Caco-2 (cell line): ENCODE measurements around the gene DDX51. TPM values are rescaled to one million over a fixed set of nuclear protein-coding genes. Genes with fewer than 3 reads are reported as not detected.

ENCODE experiments used
- BruUV-seq: library from RNA; stranded (reverse); fragments of 400-500 nt; replicated peaks from 2 replicates; lab custom pipeline; 2021; lab: Mats Ljungman, UMichigan
- CTCF ChIA-PET: fragments of 300-600 bp; sonication (Branson Sonifier 250); formaldehyde crosslinking; loops from one replicate; lab custom pipeline; 2022; ENCODE audit warnings: antibody characterized with exemption; lab: Charles Lee
- POLR2A ChIA-PET: fragments of 300-600 bp; sonication (Branson Sonifier 250); formaldehyde crosslinking; loops from one replicate; lab custom pipeline; 2022; ENCODE audit warnings: antibody characterized with exemption; lab: Charles Lee
- DNase-seq, 2 experiments: peaks; one replicate each; pipeline versions ENCODE4 v3.0.0 to v3.0.0-alpha.2; 2020 to 2022
- H3K27me3 ChIP-seq: replicated peaks from 2 replicates; pipeline ENCODE4 v1.6.0; 2011; ENCODE audit warnings: low read length; ENCODE audit not compliant: control insufficient read depth, insufficient read depth
- H3K36me3 ChIP-seq: 2 replicates; pipeline ENCODE4 v1.5.1; 2011; ENCODE audit warnings: low read length; ENCODE audit not compliant: control insufficient read depth, insufficient read depth
- H3K4me1 ChIP-seq: fragments of 250-450 bp; sonication (Bioruptor Pico); 2 replicates; pipeline ENCODE4 v1.5.1; 2020; ENCODE audit warnings: mild to moderate bottlenecking
- H3K4me3 ChIP-seq: 2 replicates; pipeline ENCODE4 v1.5.1; 2011; ENCODE audit warnings: low read depth, mild to moderate bottlenecking, control low read depth, low read length
- H3K9me3 ChIP-seq: fragments of 250-450 bp; sonication (Bioruptor Pico); 2 replicates; pipeline ENCODE4 v1.5.1; 2020; ENCODE audit warnings: mild to moderate bottlenecking, moderate library complexity
- H3K27ac Mint-ChIP-seq: one replicate; pipeline ENCODE4 v1.8.0; 2022; ENCODE audit warnings: mixed read lengths; ENCODE audit not compliant: unreplicated experiment
- H3K27me3 Mint-ChIP-seq: one replicate; pipeline ENCODE4 v1.8.0; 2022; ENCODE audit warnings: mixed read lengths; ENCODE audit not compliant: insufficient read depth, unreplicated experiment
- H3K36me3 Mint-ChIP-seq: one replicate; pipeline ENCODE4 v1.8.0; 2022; ENCODE audit warnings: mild to moderate bottlenecking, mixed read lengths; ENCODE audit not compliant: insufficient read depth, unreplicated experiment
- H3K4me1 Mint-ChIP-seq: one replicate; pipeline ENCODE4 v1.8.0; 2022; ENCODE audit warnings: low read depth, mixed read lengths; ENCODE audit not compliant: unreplicated experiment
- H3K4me3 Mint-ChIP-seq: one replicate; pipeline ENCODE4 v1.8.0; 2022; ENCODE audit warnings: mild to moderate bottlenecking, moderate library complexity, mixed read lengths; ENCODE audit not compliant: unreplicated experiment
- H3K9me3 Mint-ChIP-seq: one replicate; pipeline ENCODE4 v1.8.0; 2022; ENCODE audit warnings: mixed read lengths; ENCODE audit not compliant: unreplicated experiment
- CTCF ChIP-seq, 2 experiments: fragments of 200-600 bp in 1 of 2; IDR thresholded peaks; 1 replicate in 1 of 2; 2 replicates in 1 of 2; pipeline versions ENCODE4 v1.5.1 to v1.8.0; 2011 to 2022; ENCODE audit warnings: antibody characterized with exemption in 1 of 2, control low read depth in 1 of 2, inconsistent platforms in 1 of 2, low read depth in 1 of 2, low read length in 1 of 2, mild to moderate bottlenecking in 1 of 2, moderate library complexity in 1 of 2; ENCODE audit not compliant: insufficient read depth in 1 of 2, severe bottlenecking in 1 of 2, unreplicated experiment in 1 of 2
- intact Hi-C: fragments of 100-400 bp; cut with micrococcal nuclease; formaldehyde crosslinking; loops from one replicate; pipeline ENCODE4 v1.10.0; 2022; ENCODE audit not compliant: unreplicated experiment
- total RNA-seq: library from RNA; stranded (reverse); gene quantifications from 2 replicates; pipeline ENCODE4 v1.2.3, GENCODE V29; 2022

DDX51 gene
- total RNA-seq, 1 experiment from 2014 or later, result 40.4 TPM

DNA sequence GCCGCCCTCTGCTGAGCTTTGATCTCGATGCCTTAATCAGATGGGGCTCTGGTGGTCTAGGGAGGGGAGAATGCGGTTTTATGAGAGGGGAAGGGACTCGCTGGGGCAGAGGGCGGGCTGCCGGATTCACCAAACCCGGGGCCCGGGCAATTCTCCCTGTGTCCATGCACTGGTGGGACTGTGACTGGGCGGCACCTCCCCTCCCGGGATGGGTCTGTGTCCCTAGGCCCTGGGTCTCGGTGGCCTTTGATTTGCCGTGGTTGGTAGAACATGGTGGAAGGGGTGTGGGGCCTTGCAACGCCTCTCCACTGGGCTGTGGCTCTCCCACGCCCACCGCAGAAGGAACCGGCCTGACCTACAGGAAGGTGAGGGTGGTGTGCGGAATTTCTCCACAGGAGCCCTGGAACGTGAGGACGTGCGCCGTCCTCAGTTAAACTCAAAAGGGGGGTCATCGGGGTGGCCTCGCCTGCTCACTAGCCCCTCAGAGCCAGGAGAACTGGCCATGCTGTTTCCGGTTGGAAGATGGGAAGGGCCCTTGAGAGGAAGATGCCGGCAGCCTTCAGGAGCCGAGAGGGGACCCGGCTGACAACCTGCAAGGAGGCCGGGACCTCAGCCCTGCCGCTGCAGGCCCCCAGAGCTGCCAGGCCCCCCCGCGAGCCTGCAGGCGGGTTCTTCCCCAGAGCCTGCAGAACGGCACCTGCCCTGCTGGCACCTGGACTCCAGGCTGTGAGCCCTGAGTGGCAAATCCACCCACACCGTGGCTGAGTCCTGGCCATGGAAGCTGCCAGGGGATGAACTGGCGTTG is 43.7 kb upstream of the DDX51 start:
- no peak for DNase-seq
- peaks cover 10% of the 10 kb centered on the region for H3K27me3 Mint-ChIP-seq
- Histone ChIP-seq H3K4me3 (no peak overlapping the region), H3K9me3 (no peaks in the 10 kb centered on the region), H3K4me1 (peaks cover 8% of the 10 kb centered on the region; the same call in 1 of the 2 replicates), H3K36me3 (no peaks in the 10 kb centered on the region), H3K27me3 (no peaks in the 10 kb centered on the region)
- no peaks in the 10 kb centered on the region for H3K9me3 Mint-ChIP-seq
- peak overlapping the region; percentile 90 for H3K4me3 Mint-ChIP-seq
- H3K27ac Mint-ChIP-seq, result no peak overlapping the region
- TF ChIP-seq CTCF (IDR thresholded peaks at IDR 0.05; ENCODE audit: insufficient read depth in 1 of 2, low read depth in 1 of 2, low read length in 1 of 2, severe bottlenecking in 1 of 2, unreplicated experiment in 1 of 2), result no peak
- BruUV-seq, result no TSS peak
- peaks cover 7% of the 10 kb centered on the region for H3K4me1 Mint-ChIP-seq
- ChIA-PET CTCF (no interaction called here), POLR2A (no interaction called here)
- H3K36me3 Mint-ChIP-seq, result peaks cover 6% of the 10 kb centered on the region
- intact Hi-C loops, result no loop called here

GRCh38 chr12:132186857-132187620 is 42.9 kb upstream of the DDX51 start:
- Mint-ChIP-seq H3K9me3 (no peaks in the 10 kb centered on the region), H3K4me1 (peaks cover 7% of the 10 kb centered on the region), H3K4me3 (no peak overlapping the region), H3K27me3 (peaks cover 13% of the 10 kb centered on the region), H3K27ac (no peak overlapping the region), H3K36me3 (peaks cover 6% of the 10 kb centered on the region)
- no peak for TF ChIP-seq CTCF (IDR thresholded peaks at IDR 0.05; ENCODE audit: insufficient read depth in 1 of 2, low read depth in 1 of 2, low read length in 1 of 2, severe bottlenecking in 1 of 2, unreplicated experiment in 1 of 2)
- Histone ChIP-seq H3K9me3 (no peaks in the 10 kb centered on the region), H3K4me1 (peaks cover 8% of the 10 kb centered on the region; the same call in 1 of the 2 replicates), H3K4me3 (no peak overlapping the region), H3K27me3 (no peaks in the 10 kb centered on the region), H3K36me3 (no peaks in the 10 kb centered on the region)
- ChIA-PET POLR2A (no interaction called here), CTCF (no interaction called here)
- DNase-seq, result no peak
- no TSS peak for BruUV-seq
- intact Hi-C loops, result no loop called here

DNA sequence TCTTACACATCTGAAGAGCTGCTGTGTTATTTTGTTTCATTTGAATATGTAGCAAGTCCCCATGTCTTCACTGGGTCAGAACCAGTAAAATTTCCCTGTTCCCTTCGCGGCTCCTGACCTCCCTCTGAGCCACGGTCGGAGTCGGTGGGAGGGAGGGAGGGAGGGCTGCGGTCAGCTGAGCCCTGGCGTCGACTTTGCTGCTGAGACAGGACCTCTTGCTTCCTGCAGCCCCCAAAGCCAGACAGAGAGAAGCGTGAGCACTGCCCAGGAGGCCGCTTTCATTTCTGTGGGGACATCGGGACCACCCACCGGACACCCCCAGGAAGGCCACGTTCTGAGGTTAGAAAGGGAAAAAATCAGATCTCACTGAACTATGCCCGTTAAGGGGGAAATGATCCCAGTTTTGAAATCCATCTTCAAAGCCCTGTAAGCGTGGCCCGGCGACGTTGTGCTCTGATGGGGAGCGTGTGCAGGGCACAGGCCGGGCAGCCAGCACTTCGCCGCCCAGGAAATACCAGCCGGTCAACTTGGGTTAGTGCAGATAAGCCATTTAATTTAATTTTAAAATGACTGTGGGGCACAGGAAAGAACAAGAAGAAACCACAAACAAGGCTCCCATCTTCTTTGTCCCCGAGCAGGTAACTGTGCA is 42.2 kb upstream of the DDX51 start:
- Mint-ChIP-seq H3K4me1 (peaks cover 7% of the 10 kb centered on the region), H3K4me3 (no peak overlapping the region), H3K9me3 (no peaks in the 10 kb centered on the region), H3K36me3 (peaks cover 6% of the 10 kb centered on the region), H3K27me3 (peaks cover 16% of the 10 kb centered on the region), H3K27ac (no peak overlapping the region)
- POLR2A ChIA-PET, result no interaction called here
- Histone ChIP-seq H3K36me3 (no peaks in the 10 kb centered on the region), H3K4me3 (no peak overlapping the region), H3K9me3 (no peaks in the 10 kb centered on the region), H3K4me1 (peaks cover 8% of the 10 kb centered on the region; the same call in 1 of the 2 replicates), H3K27me3 (no peaks in the 10 kb centered on the region)
- intact Hi-C loops, result no loop called here
- BruUV-seq, result no TSS peak
- no peak for DNase-seq
- TF ChIP-seq CTCF (IDR thresholded peaks at IDR 0.05; ENCODE audit: insufficient read depth in 1 of 2, low read depth in 1 of 2, low read length in 1 of 2, severe bottlenecking in 1 of 2, unreplicated experiment in 1 of 2), result no peak
- CTCF ChIA-PET, result interaction anchor here (0.6 kb wide), 1 partner anchor 437 kb away, joined by 4 read pairs; no protein-coding TSS in a partner anchor
